ENCODE data around the gene F2RL1.
"Not testable (repeated sequence)": the region's sequence is repeated elsewhere in the genome, so short reads cannot be mapped to it uniquely, and the experiment has no call there.

Gene F2RL1

GRCh38 chr5:76782444-76782843 is 36.4 kb upstream of the F2RL1 start:
- TF ChIP-seq, protein P1, sequence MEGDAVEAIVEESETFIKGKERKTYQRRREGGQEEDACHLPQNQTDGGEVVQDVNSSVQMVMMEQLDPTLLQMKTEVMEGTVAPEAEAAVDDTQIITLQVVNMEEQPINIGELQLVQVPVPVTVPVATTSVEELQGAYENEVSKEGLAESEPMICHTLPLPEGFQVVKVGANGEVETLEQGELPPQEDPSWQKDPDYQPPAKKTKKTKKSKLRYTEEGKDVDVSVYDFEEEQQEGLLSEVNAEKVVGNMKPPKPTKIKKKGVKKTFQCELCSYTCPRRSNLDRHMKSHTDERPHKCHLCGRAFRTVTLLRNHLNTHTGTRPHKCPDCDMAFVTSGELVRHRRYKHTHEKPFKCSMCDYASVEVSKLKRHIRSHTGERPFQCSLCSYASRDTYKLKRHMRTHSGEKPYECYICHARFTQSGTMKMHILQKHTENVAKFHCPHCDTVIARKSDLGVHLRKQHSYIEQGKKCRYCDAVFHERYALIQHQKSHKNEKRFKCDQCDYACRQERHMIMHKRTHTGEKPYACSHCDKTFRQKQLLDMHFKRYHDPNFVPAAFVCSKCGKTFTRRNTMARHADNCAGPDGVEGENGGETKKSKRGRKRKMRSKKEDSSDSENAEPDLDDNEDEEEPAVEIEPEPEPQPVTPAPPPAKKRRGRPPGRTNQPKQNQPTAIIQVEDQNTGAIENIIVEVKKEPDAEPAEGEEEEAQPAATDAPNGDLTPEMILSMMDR (IDR thresholded peaks at IDR 0.05) = no peak
- TF ChIP-seq ZFX (IDR thresholded peaks at IDR 0.05; ENCODE audit: borderline replicate concordance) = no peak
- H3K27ac ChIP-seq = no peak overlapping the region

DNA sequence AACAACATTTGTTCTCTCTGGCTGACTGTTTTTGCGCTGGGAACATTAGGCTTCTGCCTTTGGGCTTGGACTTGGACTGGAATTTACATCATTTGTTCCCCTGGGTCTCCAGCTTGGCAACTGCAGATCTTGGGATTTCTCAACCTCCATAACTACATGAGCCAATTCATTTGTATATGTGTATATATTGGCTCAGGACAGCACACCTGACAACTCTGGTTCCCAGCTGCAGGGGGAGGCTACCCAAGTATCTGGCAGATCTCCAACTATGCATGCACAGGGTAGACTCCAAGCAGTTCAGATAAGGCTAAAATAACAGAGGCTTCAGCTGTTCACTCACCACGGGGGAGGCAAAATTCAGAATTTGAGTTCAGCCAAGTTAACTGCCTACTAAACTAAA is 31.6 kb upstream of the F2RL1 start:
- no peak overlapping the region for H3K27ac ChIP-seq
- no peak for TF ChIP-seq ZFX (IDR thresholded peaks at IDR 0.05; ENCODE audit: borderline replicate concordance)
- TF ChIP-seq, protein P1 (IDR thresholded peaks at IDR 0.05) = no peak

DNA sequence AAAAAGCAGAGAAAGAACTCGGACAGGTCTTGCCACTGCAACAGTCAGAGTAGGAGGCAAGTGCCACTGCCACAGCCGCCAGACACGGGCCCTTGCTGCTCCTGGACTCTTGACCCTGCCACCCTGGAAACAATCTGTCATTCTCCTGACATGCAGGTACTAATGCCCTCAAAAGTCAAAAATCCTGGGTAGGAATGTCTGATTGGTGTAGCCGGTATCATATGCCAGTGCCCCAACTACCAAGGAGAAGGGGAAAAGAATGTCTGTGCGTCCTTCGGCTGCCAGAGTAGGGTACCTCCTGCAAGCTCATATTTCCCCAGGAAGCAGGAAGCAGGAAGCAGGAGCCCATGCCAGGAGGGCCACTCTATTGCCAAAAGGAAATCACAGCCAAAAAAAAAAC is 30.5 kb upstream of the F2RL1 start:
- no peak for TF ChIP-seq ZFX (IDR thresholded peaks at IDR 0.05; ENCODE audit: borderline replicate concordance)
- TF ChIP-seq, protein P1 (IDR thresholded peaks at IDR 0.05) = no peak

DNA sequence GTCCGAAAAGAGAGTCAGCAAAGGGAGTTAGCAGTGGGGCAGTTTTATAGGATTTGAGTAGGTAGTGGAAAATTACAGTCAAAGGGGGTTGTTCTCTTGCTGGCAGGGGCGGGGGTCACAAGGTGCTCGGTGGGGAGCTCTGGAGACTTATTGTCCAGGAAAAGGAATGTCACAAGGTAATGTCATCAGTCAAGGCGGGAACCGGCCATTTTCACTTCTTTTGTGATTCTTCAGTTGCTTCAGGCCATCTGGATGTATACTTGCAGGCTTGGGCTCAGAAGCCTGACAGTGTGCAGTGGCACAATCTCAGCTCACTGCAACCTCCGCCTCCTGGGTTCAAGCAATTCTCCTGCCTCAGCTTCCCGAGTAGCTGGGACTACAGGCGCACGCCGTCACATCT is 29.6 kb upstream of the F2RL1 start:
- not testable (repeated sequence) for H3K27ac ChIP-seq

More for the DNA sequence above, 30.5 kb upstream of the F2RL1 start:
- no peak overlapping the region for H3K27ac ChIP-seq

DNA sequence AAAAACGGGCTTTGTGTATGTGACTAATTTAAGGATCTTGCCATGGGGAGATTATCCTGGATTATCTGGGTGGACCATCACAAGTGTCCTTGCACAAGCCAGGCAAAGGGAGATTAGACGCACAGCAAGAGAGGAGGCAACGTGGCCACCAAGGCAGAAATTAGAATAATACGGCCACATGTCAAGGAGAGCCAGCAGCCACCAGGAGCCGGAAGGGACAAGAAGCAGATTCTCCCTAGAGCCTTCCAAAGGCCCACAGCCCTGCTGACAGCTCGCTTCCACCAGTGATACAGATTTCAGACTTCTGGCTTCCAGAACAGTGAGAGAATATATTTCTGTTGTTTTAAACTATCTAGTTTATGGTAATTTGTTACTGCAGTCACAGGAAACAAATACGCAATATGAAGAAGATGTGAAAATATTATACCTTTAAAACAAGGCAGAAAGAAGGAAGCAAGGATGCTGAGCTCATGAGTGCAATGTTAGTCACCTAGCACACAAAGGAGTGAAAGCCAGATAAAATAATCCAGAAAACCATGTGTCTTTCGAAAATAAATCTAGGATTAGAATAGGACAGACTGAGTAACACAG is 28.7 kb upstream of the F2RL1 start:
- no peak overlapping the region for H3K27ac ChIP-seq
- no peak for TF ChIP-seq ZFX (IDR thresholded peaks at IDR 0.05; ENCODE audit: borderline replicate concordance)
- TF ChIP-seq, protein P1 (IDR thresholded peaks at IDR 0.05) = no peak

- TF ChIP-seq, protein P1 (IDR thresholded peaks at IDR 0.05) = no peak
- no peak for TF ChIP-seq ZFX (IDR thresholded peaks at IDR 0.05; ENCODE audit: borderline replicate concordance)
- no peak overlapping the region for H3K27ac ChIP-seq
These were observed 28.1 kb upstream of the F2RL1 start for GRCh38 chr5:76790632-76791290.

DNA sequence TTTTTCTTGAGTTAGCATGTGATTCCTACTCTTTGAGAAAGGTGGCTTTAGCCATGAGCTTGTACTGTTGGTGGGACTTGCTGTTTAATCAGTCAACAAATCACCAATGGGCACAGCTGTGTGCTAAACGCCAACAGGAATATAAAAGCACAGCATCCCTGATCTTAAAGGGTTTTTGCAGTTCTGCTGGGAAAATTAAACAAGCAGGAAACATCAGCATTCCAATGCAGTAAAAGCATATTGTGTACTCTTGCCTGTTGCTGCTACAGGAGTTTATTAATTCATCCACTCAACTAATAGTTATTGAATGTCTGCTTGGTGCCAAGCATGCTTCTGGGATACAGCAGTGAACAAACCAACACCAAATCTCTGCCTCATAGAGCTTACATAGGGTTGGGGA is 27.4 kb upstream of the F2RL1 start:
- H3K27ac ChIP-seq = no peak overlapping the region
- TF ChIP-seq, protein P1 (IDR thresholded peaks at IDR 0.05) = no peak
- TF ChIP-seq ZFX (IDR thresholded peaks at IDR 0.05; ENCODE audit: borderline replicate concordance) = no peak
